Type B pancreatic cell (in vitro differentiated cells): ENCODE measurements around the gene GPR18. TPM values are rescaled to one million over a fixed set of nuclear protein-coding genes. Genes with fewer than 3 reads are reported as not detected.

Experiments used
- DNase-seq: peaks from one replicate; pipeline ENCODE4 v3.0.0; 2021; ENCODE audit warnings: mixed read lengths; ENCODE audit not compliant: unreplicated experiment; ENCODE audit errors: extremely low spot score
- H3K27ac Mint-ChIP-seq: 2 replicates; pipeline ENCODE4 v1.8.0; 2021; ENCODE audit warnings: mild to moderate bottlenecking, mixed read lengths
- H3K27me3 Mint-ChIP-seq: 2 replicates; pipeline ENCODE4 v1.8.0; 2021; ENCODE audit warnings: mixed read lengths
- H3K36me3 Mint-ChIP-seq: 2 replicates; pipeline ENCODE4 v1.8.0; 2021; ENCODE audit warnings: mixed read lengths
- H3K4me1 Mint-ChIP-seq: one replicate; pipeline ENCODE4 v1.8.0; 2021; ENCODE audit warnings: mixed read lengths; ENCODE audit not compliant: unreplicated experiment
- H3K4me3 Mint-ChIP-seq: 2 replicates; pipeline ENCODE4 v1.8.0; 2021; ENCODE audit warnings: mild to moderate bottlenecking, mixed read lengths
- H3K9me3 Mint-ChIP-seq: 2 replicates; pipeline ENCODE4 v1.8.0; 2021; ENCODE audit warnings: mixed read lengths
- total RNA-seq: library from RNA; stranded (reverse); gene quantifications from 2 replicates; pipeline ENCODE4 v1.2.1, GENCODE V29; 2021; ENCODE audit warnings: low replicate concordance
- TF ChIP-seq, protein P1 (sequence below): fragments of 200-600 bp; sonication (generic); conservative IDR thresholded peaks from 2 replicates; pipeline ENCODE4 v1.5.0; 2021; ENCODE audit warnings: antibody characterized with exemption, mild to moderate bottlenecking

GPR18 gene
- total RNA-seq, 1 donor from 2014 or later, result not detected

DNA sequence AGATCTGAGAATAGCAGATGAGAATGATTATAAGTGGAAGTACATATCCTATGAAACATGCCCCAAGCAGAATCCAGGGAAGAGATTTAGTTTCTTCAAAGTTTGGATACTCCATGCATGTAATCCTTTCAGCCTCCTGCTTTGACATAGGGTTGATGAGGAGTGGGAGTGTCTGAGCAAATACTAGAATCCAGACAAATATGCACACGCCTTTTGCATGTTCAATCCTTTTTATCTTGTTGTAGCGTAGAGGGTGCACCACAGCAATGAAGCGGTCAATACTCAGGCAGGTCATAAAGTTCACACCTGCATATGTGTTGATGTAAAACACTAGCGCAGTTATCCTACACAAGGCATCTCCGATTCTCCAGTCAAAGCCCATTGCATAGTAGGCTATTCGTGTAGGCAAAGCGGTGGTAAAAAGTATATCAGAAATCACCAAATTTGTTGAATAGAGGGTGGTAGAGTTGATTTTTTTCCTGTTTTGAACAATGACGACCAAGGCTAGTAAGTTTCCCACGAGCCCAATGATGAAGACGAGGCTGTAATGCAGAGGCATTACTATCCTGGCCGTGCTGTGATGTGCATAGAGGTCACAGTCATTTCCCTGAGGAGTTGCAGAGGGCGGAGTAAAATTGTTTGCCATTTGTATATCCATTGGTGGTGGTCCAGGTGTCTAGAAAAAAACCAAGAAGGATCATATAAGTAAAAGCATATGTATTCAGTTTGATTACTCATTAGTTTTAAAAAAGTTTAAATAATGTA, 37.5 kb upstream of the GPR18 start:
- peaks cover 5% of the 10 kb centered on the region for H3K4me1 Mint-ChIP-seq
- H3K9me3 Mint-ChIP-seq, result no peaks in the 10 kb centered on the region
- no peak for DNase-seq
- no peaks in the 10 kb centered on the region for H3K27me3 Mint-ChIP-seq
- H3K4me3 Mint-ChIP-seq, result no peak overlapping the region
- no peak overlapping the region for H3K27ac Mint-ChIP-seq
- H3K36me3 Mint-ChIP-seq, result no peaks in the 10 kb centered on the region
- TF ChIP-seq, protein P1, sequence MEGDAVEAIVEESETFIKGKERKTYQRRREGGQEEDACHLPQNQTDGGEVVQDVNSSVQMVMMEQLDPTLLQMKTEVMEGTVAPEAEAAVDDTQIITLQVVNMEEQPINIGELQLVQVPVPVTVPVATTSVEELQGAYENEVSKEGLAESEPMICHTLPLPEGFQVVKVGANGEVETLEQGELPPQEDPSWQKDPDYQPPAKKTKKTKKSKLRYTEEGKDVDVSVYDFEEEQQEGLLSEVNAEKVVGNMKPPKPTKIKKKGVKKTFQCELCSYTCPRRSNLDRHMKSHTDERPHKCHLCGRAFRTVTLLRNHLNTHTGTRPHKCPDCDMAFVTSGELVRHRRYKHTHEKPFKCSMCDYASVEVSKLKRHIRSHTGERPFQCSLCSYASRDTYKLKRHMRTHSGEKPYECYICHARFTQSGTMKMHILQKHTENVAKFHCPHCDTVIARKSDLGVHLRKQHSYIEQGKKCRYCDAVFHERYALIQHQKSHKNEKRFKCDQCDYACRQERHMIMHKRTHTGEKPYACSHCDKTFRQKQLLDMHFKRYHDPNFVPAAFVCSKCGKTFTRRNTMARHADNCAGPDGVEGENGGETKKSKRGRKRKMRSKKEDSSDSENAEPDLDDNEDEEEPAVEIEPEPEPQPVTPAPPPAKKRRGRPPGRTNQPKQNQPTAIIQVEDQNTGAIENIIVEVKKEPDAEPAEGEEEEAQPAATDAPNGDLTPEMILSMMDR, result no peak

DNA sequence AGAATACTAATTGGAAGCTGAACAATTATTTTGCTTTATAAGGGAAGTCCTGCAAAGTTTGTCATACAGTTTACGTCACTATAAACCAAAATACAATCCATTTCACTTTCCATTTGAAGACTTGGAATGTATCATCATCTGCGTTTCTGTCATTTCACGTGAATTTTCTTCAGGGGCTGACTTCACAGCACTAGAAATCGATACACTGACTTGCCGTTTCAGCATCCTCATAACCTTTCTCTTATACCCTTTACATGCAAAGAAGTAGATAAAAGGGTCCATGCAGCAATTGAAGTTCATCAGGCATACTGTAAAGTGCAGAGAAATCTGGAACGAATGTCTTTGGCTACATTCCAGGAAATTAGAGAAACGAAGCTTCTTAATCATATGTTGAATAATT, 36.8 kb upstream of the GPR18 start:
- no peak overlapping the region for H3K4me3 Mint-ChIP-seq
- TF ChIP-seq, protein P1, result no peak
- peaks cover 5% of the 10 kb centered on the region for H3K4me1 Mint-ChIP-seq
- no peak overlapping the region for H3K27ac Mint-ChIP-seq
- H3K27me3 Mint-ChIP-seq, result no peaks in the 10 kb centered on the region
- H3K36me3 Mint-ChIP-seq, result peaks cover 3% of the 10 kb centered on the region
- DNase-seq, result no peak
- no peaks in the 10 kb centered on the region for H3K9me3 Mint-ChIP-seq

DNA sequence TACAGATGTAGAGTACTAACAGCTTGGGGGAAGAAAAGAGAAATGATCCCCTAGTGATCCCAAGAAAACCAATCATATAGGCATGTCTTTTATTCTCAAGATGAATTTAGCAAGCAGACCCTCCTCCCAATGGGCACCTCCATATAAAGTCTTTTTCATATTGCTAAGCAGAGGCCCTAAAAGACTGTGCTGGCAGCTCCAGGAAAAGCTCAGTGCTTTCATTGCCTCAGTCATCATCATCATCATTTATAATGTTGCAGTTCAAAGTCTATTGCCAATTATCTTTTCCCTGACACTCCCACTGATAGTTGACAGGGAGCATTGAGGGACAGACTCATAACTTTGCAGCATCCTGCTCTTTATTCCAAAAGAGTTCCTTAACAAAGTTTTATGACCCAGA, 36.0 kb upstream of the GPR18 start:
- H3K27ac Mint-ChIP-seq, result no peak overlapping the region
- TF ChIP-seq, protein P1, result no peak
- H3K4me1 Mint-ChIP-seq, result peaks cover 5% of the 10 kb centered on the region
- peaks cover 6% of the 10 kb centered on the region for H3K36me3 Mint-ChIP-seq
- no peak overlapping the region for H3K4me3 Mint-ChIP-seq
- DNase-seq, result no peak
- H3K9me3 Mint-ChIP-seq, result no peaks in the 10 kb centered on the region
- no peaks in the 10 kb centered on the region for H3K27me3 Mint-ChIP-seq

DNA sequence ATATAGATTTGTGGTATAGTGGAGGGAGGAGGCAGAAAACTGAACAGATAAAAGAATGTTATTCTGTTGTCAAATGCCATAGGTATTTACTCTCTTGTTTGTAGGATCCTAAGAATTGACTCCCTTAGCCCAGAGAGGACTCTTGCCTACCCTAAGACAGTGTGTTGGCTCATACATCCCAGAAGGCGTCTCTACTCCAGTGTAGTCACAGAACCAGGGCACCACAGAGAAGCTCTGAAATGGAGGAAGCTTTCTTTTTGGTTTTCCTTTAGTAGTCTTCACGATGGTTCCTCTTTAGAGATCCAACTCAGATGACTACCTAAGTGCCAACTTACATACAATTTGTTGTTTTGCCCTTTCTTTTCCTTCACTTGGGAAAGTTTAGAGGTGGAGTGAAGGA, 35.0 kb upstream of the GPR18 start:
- H3K36me3 Mint-ChIP-seq, result peaks cover 11% of the 10 kb centered on the region
- no peaks in the 10 kb centered on the region for H3K9me3 Mint-ChIP-seq
- peaks cover 5% of the 10 kb centered on the region for H3K4me1 Mint-ChIP-seq
- TF ChIP-seq, protein P1, result no peak
- no peaks in the 10 kb centered on the region for H3K27me3 Mint-ChIP-seq
- H3K27ac Mint-ChIP-seq, result no peak overlapping the region
- DNase-seq, result no peak
- no peak overlapping the region for H3K4me3 Mint-ChIP-seq

DNA sequence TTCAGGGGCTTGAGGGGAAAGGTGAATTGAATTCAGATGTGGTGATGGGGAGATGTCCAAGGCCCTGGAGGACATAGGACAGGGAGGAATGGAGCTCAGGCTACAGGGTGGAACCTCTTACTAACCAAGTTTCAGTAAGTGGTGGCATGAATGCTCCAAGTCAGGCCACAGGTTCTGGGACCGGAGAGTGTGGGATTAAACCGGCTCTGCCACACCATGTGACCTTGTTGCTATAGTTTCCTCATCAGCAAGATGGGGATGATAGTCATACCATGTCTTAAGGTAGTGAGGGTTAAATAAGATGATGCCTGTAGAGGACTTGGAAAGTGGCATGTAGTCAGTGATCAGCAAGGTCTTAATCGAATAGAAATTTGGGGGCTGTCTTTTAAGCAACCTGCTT, 32.7 kb upstream of the GPR18 start:
- Mint-ChIP-seq H3K9me3 (no peaks in the 10 kb centered on the region), H3K27ac (no peak overlapping the region), H3K4me1 (peaks cover 8% of the 10 kb centered on the region), H3K4me3 (no peak overlapping the region), H3K27me3 (no peaks in the 10 kb centered on the region), H3K36me3 (peaks cover 15% of the 10 kb centered on the region)
- DNase-seq, result no peak
- TF ChIP-seq, protein P1, result no peak
